ENCODE data around the gene TIGIT. TPM values are rescaled to one million over a fixed set of nuclear protein-coding genes. Genes with fewer than 3 reads are reported as not detected.
A peak's percentile ranks its signal among the peaks of the same experiment; 100 is the strongest.

The TIGIT gene
- total and polyA plus RNA-seq, 10 of the 15 experiments (the other 5 are each of a cell fraction or from before 2014, with no cell fraction given), result 0.08 to 4.7 (median 0.94) TPM

- no peak for TF ChIP-seq HSF1 (IDR thresholded peaks at IDR 0.05; ENCODE audit: low read depth, low read length)
- no peak for TF ChIP-seq IRF5 (IDR thresholded peaks at IDR 0.05; ENCODE audit: borderline replicate concordance)
- no peak for TF ChIP-seq PAX8 (IDR thresholded peaks at IDR 0.05)
- TF ChIP-seq CEBPB (IDR thresholded peaks at IDR 0.05; ENCODE audit: borderline replicate concordance in 1 of 2, low read depth in 2 of 2, low read length in 2 of 2), result no peak
- peak; percentile 60; the same call in 1 of the 2 replicates for TF ChIP-seq EED (IDR thresholded peaks at IDR 0.05; ENCODE audit: low read depth)
- TF ChIP-seq BCL11A (IDR thresholded peaks at IDR 0.05; ENCODE audit: low read depth, low read length), result no peak
- peak; percentile 67; the same call in 1 of the 2 replicates for TF ChIP-seq TBL1XR1 (IDR thresholded peaks at IDR 0.05; ENCODE audit: low read depth, low read length)
- no peak for TF ChIP-seq JUND (IDR thresholded peaks at IDR 0.05; ENCODE audit: low read depth, low read length)
- TF ChIP-seq CBX5 (IDR thresholded peaks at IDR 0.05; ENCODE audit: low read depth), result 0 out of 2 replicates have a peak, but pooled peaks have one; percentile 87
- no peak for TF ChIP-seq HCFC1 (IDR thresholded peaks at IDR 0.05; ENCODE audit: low read length)
- TF ChIP-seq, protein P1, sequence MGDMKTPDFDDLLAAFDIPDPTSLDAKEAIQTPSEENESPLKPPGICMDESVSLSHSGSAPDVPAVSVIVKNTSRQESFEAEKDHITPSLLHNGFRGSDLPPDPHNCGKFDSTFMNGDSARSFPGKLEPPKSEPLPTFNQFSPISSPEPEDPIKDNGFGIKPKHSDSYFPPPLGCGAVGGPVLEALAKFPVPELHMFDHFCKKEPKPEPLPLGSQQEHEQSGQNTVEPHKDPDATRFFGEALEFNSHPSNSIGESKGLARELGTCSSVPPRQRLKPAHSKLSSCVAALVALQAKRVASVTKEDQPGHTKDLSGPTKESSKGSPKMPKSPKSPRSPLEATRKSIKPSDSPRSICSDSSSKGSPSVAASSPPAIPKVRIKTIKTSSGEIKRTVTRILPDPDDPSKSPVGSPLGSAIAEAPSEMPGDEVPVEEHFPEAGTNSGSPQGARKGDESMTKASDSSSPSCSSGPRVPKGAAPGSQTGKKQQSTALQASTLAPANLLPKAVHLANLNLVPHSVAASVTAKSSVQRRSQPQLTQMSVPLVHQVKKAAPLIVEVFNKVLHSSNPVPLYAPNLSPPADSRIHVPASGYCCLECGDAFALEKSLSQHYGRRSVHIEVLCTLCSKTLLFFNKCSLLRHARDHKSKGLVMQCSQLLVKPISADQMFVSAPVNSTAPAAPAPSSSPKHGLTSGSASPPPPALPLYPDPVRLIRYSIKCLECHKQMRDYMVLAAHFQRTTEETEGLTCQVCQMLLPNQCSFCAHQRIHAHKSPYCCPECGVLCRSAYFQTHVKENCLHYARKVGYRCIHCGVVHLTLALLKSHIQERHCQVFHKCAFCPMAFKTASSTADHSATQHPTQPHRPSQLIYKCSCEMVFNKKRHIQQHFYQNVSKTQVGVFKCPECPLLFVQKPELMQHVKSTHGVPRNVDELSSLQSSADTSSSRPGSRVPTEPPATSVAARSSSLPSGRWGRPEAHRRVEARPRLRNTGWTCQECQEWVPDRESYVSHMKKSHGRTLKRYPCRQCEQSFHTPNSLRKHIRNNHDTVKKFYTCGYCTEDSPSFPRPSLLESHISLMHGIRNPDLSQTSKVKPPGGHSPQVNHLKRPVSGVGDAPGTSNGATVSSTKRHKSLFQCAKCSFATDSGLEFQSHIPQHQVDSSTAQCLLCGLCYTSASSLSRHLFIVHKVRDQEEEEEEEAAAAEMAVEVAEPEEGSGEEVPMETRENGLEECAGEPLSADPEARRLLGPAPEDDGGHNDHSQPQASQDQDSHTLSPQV (IDR thresholded peaks at IDR 0.05), result no peak
- TF ChIP-seq LARP7 (IDR thresholded peaks at IDR 0.05), result no peak
- TF ChIP-seq JUNB (IDR thresholded peaks at IDR 0.05), result peak; percentile 31; the same call in 1 of the 2 replicates
- peak; percentile 32; the same call in 1 of the 2 replicates for TF ChIP-seq ZSCAN29 (IDR thresholded peaks at IDR 0.05)
- no peak for TF ChIP-seq ZNF24 (IDR thresholded peaks at IDR 0.05)
- no peak for TF ChIP-seq TCF12 (IDR thresholded peaks at IDR 0.05; ENCODE audit: low read depth, low read length)
- TF ChIP-seq ESRRA (IDR thresholded peaks at IDR 0.05; ENCODE audit: low read length), result no peak
- no peak for TF ChIP-seq ZNF274 (IDR thresholded peaks at IDR 0.05; ENCODE audit: insufficient read depth, insufficient read length)
- 0 out of 2 replicates have a peak, but pooled peaks have one; percentile 62 for TF ChIP-seq ASH2L (IDR thresholded peaks at IDR 0.05; ENCODE audit: borderline replicate concordance, low read depth)
- TF ChIP-seq PRDM15 (CRISPR knock-in tag; IDR thresholded peaks at IDR 0.05), result no peak
Observed at GRCh38 chr3:114308830-114309229, 15.0 kb downstream of the TIGIT start (continued).

Data from GM12878 (cell line).